Measurements from ENCODE around the gene NEURL1B.

NEURL1B gene

DNA sequence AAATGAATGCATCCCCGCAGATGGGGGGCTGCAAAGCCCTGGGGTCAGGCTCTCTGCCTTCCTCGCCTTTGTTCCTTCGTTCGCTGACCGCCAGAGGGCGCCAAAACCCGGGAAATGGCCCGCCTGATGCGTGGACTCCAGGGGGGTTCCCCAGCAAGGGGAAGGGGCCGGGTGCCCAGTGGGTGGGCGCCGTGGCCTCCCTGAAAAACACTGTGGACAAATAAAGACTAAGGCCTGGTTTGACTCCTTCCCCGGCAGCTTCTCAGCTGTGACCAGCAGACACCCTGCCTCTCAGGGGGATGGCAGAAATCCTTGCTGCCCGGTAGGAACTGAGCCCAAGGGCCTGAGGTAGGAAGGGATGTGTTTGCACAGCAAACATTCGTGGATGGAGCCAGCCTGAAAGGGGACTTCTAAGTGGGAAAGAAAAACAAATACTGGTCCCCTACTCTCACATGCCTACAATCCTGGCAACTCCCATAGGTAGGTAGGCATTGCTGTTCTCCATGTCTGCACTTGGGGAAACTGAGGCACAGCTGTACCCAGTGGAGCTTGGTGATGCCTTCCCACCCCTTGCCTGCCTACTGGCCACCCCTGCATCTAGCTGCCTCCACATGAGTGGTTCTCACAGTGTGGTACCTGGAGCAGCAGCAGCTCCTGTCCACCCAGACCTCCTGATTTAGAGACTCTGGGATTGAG lies 72.2 kb downstream of the NEURL1B start (continued):
- TF ChIP-seq ZNF426 (tag by site-specific recombination; IDR thresholded peaks at IDR 0.05): no peak
- TF ChIP-seq, protein P1, sequence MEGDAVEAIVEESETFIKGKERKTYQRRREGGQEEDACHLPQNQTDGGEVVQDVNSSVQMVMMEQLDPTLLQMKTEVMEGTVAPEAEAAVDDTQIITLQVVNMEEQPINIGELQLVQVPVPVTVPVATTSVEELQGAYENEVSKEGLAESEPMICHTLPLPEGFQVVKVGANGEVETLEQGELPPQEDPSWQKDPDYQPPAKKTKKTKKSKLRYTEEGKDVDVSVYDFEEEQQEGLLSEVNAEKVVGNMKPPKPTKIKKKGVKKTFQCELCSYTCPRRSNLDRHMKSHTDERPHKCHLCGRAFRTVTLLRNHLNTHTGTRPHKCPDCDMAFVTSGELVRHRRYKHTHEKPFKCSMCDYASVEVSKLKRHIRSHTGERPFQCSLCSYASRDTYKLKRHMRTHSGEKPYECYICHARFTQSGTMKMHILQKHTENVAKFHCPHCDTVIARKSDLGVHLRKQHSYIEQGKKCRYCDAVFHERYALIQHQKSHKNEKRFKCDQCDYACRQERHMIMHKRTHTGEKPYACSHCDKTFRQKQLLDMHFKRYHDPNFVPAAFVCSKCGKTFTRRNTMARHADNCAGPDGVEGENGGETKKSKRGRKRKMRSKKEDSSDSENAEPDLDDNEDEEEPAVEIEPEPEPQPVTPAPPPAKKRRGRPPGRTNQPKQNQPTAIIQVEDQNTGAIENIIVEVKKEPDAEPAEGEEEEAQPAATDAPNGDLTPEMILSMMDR (tag by site-specific recombination; IDR thresholded peaks at IDR 0.05): peak; percentile 80
- no peak for TF ChIP-seq ZNF510 (tag by site-specific recombination; IDR thresholded peaks at IDR 0.05; ENCODE audit: insufficient replicate concordance)

DNA sequence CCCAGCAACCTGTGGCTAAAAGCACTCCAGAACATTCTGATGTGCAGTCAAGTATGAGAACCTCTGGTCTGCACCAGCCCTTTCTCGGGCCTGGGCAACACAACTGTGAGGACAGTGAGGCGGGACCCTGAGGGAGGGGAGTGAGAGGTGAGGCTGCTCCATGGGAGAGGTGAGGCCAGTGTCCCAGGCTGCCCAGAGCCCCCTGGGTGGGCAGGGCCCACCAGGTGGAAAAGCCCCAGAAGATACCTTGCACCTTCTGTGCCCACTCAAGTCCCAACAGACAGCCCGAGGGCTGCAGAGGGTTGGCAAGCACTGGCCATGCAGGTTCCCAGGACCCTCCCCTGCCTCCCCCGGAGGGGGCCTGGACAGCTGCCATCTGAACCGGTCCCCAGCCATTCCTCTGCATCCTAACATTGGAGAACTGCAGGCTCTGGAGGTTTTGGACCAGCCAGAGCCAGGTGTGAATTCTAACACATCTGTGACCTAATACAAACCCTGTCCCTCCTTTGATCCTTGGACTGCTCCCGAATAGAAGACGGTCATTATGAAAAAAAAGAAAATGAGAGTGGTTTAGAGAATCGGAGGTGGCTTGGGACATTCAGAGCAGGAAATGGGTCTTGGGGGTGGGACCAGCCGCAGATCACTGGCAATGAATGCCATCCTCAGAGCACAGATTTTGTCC lies 72.9 kb downstream of the NEURL1B start:
- TF ChIP-seq ZNF792 (tag by site-specific recombination; IDR thresholded peaks at IDR 0.05) (no peak), ZNF311 (tag by site-specific recombination; IDR thresholded peaks at IDR 0.05; ENCODE audit: borderline replicate concordance) (no peak), ZNF48 (tag by site-specific recombination; IDR thresholded peaks at IDR 0.05) (no peak), ZNF473 (tag by site-specific recombination; IDR thresholded peaks at IDR 0.05) (no peak), ZNF544 (tag by site-specific recombination; IDR thresholded peaks at IDR 0.05) (no peak), ZNF133 (tag by site-specific recombination; IDR thresholded peaks at IDR 0.05) (no peak), YY2 (tag by site-specific recombination; IDR thresholded peaks at IDR 0.05) (no peak), ZBTB20 (tag by site-specific recombination; IDR thresholded peaks at IDR 0.05) (peak; percentile 34; the same call in 1 of the 2 replicates), ZNF670 (tag by site-specific recombination; IDR thresholded peaks at IDR 0.05; ENCODE audit: low read depth) (no peak), GLI4 (tag by site-specific recombination; IDR thresholded peaks at IDR 0.05) (0 out of 2 replicates have a peak, but pooled peaks have one; percentile 20)
- TF ChIP-seq, protein P2, sequence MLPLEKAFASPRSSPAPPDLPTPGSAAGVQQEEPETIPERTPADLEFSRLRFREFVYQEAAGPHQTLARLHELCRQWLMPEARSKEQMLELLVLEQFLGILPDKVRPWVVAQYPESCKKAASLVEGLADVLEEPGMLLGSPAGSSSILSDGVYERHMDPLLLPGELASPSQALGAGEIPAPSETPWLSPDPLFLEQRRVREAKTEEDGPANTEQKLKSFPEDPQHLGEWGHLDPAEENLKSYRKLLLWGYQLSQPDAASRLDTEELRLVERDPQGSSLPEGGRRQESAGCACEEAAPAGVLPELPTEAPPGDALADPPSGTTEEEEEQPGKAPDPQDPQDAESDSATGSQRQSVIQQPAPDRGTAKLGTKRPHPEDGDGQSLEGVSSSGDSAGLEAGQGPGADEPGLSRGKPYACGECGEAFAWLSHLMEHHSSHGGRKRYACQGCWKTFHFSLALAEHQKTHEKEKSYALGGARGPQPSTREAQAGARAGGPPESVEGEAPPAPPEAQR (tag by site-specific recombination; IDR thresholded peaks at IDR 0.05): no peak
- no peak overlapping the region for H3K4me3 ChIP-seq (ENCODE audit: low read depth, low read length)
- H3K4me1 ChIP-seq (ENCODE audit: control insufficient read depth, insufficient read depth, low read length): no peaks in the 10 kb centered on the region
- CTCF ChIA-PET: interaction anchor here (0.6 to 5.4 kb wide), 56 partner anchors 8 to 618 kb away, joined by 3 to 214 read pairs (median 5); partner anchors contain the start of genes ATP6V0E1, DUSP1 and RPL26L1
- POLR2A ChIA-PET: interaction anchor here (0.5 to 4.2 kb wide), 5 partner anchors 44 to 516 kb away, joined by 3 to 45 read pairs (median 4); partner anchors contain the start of gene DUSP1
- no peak overlapping the region for H3K27ac ChIP-seq (ENCODE audit: extremely low read depth, low read depth, low read length)
- H3K36me3 ChIP-seq (ENCODE audit: control insufficient read depth in 2 of 2, insufficient read depth in 1 of 2, low read length in 2 of 2): no peaks in the 10 kb centered on the region
- no peaks in the 10 kb centered on the region for H3K9me3 ChIP-seq (ENCODE audit: control insufficient read depth, insufficient read depth, low read depth, low read length)

DNA sequence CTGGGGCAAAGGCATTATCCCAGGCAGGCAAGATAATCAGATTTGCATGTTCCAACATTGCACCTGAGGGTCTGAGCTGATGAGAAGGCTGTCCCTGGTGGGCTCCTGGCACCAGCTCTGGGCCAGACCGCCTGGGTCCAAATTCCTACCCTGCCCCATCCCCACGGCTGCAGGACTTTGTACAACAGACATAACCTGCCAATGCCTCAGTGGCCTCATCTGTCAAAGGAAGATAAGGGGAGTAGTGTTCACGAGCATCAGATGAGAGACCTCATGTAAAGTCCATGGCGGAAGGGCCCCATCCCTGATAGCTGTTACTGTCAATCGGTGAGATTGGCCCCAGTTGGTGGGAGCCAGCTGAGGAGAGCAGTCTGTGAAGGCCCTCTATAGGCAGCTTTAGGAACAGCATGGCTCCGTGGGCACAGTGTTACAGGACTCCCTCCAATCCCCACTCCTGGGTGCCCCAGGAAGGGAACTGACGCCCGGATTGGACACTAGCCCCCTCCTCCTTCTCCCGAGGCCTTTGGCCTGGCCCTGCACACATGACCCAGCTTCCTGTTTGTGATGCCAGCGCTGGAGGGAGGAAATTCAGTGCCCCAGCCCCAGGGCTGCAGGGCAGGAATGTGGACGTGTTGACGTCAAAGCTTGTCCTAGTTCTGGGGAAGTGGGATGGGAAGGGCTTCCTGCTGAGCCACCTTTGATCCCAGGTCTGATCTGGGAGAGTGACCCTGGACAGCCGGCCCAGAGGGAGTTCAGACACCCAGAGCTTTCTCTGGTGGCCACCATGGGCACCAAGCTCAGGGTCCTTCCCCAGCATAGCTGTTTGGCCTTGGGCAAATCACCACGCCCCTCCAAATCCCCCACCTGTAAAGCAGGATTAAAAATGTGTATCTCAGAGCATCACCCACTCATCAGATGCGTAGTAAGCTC lies 73.7 kb downstream of the NEURL1B start:
- Histone ChIP-seq H3K4me1 (ENCODE audit: control insufficient read depth, insufficient read depth, low read length) (no peaks in the 10 kb centered on the region), H3K27ac (ENCODE audit: extremely low read depth, low read depth, low read length) (no peak overlapping the region), H3K4me3 (ENCODE audit: low read depth, low read length) (no peak overlapping the region)
- TF ChIP-seq, protein P1 (tag by site-specific recombination; IDR thresholded peaks at IDR 0.05): peak; percentile 68; the same call in 1 of the 2 replicates
- TF ChIP-seq ZNF629 (tag by site-specific recombination; IDR thresholded peaks at IDR 0.05) (peak; percentile 21; the same call in 1 of the 2 replicates), MZF1 (tag by site-specific recombination; IDR thresholded peaks at IDR 0.05; ENCODE audit: borderline replicate concordance) (peak; percentile 50; the same call in 1 of the 2 replicates), ZNF354C (tag by site-specific recombination; IDR thresholded peaks at IDR 0.05; ENCODE audit: borderline replicate concordance, low read depth) (no peak), ZBTB17 (tag by site-specific recombination; IDR thresholded peaks at IDR 0.05) (peak; percentile 56), ZNF501 (tag by site-specific recombination; IDR thresholded peaks at IDR 0.05) (0 out of 2 replicates have a peak, but pooled peaks have one; percentile 28)
- TF ChIP-seq, protein P3, sequence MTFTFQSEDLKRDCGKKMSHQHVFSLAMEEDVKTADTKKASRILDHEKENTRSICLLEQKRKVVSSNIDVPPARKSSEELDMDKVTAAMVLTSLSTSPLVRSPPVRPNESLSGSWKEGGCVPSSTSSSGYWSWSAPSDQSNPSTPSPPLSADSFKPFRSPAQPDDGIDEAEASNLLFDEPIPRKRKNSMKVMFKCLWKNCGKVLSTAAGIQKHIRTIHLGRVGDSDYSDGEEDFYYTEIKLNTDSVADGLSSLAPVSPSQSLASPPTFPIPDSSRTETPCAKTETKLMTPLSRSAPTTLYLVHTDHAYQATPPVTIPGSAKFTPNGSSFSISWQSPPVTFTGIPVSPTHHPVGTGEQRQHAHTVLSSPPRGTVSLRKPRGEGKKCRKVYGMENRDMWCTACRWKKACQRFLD (tag by site-specific recombination; IDR thresholded peaks at IDR 0.05): no peak

More for the DNA sequence above, 73.7 kb downstream of the NEURL1B start:
- ChIA-PET POLR2A (interaction anchor here (0.5 to 4.2 kb wide), 9 partner anchors 44 to 613 kb away, joined by 3 to 45 read pairs (median 4); partner anchors contain the start of genes DUSP1 and STC2), CTCF (interaction anchor here (0.5 to 5.4 kb wide), 53 partner anchors 9 to 617 kb away, joined by 3 to 214 read pairs (median 5); partner anchors contain the start of genes ATP6V0E1, DUSP1, NKX2-5 and RPL26L1)
- no peaks in the 10 kb centered on the region for H3K9me3 ChIP-seq (ENCODE audit: control insufficient read depth, insufficient read depth, low read depth, low read length)
- no peaks in the 10 kb centered on the region for H3K36me3 ChIP-seq (ENCODE audit: control insufficient read depth in 2 of 2, insufficient read depth in 1 of 2, low read length in 2 of 2)
